SHP77 (cell line): ENCODE measurements around the gene TNNI2.

ENCODE experiments used
- DNase-seq, 2 experiments: peaks; one replicate each; lab custom pipeline; 2025; lab: John Stamatoyannopoulos, UW

Gene TNNI2

DNA sequence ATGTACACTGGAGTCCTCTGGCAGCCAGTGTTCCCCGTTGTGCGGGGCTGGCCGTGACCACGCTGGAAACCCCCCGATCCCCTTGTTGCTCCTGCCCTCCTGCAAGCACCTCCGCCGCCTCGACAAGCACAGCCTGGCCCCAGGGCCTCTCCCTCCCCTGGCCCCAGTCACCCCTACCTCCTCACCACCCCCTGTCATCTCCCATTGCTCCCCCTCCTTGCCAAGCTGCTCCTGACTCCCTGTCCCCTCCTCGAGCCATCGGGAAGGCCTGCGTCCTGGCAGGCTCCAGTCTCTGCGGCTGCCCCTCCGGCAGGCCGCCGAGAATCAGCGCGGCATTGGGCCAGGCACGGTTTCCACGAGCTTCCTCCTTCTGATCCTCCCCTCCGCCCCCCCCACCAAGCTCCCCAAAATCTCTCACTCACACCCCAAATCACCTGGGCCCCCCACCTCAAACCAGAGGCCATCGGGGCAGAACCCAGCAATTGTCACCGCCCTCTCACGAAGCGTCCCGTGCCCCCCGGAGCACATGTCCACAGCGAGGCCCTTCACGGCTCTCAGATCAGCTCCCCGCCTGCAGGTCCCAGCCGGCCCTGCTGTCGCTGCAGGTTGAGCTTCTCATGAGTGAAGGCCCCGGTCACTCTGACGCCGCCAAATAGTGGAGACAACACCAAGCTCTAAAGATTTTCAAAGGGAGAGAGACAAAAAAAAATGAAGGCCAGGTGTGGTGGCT is 8.4 kb downstream of the TNNI2 start:
- no peak for DNase-seq

DNA sequence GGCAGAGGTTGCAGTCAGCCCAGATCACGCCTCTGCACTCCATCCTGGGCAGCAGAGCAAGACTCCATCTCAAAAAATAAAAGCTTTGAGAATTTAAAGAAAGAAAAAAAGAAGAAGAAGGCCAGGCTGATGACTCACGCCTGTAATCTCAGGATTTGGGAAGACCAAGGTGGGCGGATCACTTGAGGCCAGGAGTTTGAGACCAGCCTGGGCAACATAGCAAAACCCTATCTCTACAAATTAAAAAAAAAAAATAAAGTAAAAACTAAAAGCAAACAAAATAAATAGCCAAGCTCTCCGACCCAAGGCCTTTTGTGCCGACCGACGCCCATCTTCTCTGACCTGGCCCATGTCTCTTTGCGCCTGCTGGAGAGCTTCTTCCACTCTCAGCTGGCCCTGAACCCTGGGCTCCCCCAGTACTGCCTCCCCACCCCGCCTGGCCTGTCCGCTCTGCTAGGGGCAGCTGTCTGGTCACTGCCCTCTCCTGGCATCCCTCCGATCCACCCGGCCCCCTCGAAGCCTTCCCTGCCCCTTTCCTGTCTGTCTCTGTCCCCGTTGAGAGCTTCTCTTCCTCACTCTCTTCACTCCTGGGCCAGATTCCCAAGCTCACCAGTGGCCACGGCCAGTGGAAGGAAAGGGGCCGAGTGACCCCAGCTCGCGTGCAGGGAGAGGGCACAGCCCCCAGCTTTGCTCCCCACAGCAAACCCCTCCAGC is 9.3 kb downstream of the TNNI2 start:
- no peak for DNase-seq

DNA sequence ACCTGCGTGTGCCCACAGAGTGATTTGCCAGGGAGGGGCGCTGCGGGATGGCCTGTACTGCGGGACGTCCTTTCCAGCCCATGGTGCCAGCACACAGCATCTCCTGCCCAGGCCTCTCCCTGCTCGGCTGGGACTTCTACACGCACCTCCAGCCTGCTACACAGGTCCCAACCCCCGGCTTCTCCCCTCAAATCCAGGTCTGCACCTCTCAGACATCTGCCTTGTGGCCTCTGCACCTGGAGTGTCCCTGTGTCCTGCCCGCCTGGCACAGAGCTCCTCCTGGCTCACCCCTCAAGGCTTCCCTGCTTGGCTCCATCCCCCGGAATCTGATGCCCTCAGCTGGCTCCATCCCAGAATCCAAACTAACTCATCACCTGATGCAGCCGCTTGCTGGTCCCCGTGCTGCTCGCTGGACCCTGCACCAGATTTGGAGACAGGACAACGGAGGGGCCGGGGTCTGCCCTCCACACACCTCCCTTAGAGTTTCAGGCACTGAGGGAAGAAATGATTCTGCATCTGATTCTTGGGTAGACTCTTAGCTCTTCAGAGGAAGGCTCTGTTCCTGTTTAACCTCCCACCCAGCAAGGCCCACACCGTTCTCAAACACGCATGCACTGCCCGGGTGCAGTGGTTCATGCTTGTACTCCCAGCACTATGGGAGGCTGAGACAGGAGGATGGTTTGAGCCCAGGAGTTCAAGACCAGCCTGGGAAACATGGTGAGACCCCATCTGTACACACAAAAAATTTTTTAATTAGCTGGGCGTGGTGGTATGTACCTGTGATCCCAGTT is 10.1 kb downstream of the TNNI2 start:
- no peak for DNase-seq

DNA sequence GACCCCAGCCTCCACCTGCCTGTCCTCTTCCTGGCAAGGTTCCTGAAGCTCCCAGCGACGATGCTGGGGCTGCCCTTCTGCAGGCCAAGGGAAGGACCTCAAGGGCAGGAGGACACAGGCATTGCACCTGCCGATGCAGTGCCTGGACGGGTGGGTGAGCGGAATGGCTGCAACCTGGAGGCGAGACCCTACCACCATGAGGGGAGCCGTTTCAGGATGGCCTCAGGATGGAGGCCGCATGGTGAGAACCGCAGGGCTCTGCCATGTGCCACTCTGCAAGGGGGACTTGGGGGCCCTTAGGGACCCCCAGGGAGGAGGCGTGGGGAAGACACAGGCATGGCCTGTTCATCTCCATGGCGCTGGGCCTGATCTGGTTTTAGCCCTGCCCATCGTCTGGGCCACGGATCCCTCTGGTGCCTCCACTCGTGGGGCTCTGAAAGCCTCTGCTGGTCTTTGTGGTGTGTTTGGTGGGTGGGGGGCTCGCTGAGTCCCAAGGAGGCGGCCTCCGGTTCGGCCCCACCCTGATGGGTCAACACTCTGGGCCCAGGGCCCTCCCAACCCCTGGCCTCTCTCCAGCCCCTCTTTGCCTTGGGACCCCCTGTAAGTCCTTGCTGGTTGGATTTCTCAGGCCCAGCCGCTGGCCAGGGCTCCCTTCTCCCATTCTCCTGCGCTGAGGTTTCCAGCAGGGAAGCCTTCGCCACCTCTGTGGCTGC is 12.8 kb downstream of the TNNI2 start:
- DNase-seq = no peak

DNA sequence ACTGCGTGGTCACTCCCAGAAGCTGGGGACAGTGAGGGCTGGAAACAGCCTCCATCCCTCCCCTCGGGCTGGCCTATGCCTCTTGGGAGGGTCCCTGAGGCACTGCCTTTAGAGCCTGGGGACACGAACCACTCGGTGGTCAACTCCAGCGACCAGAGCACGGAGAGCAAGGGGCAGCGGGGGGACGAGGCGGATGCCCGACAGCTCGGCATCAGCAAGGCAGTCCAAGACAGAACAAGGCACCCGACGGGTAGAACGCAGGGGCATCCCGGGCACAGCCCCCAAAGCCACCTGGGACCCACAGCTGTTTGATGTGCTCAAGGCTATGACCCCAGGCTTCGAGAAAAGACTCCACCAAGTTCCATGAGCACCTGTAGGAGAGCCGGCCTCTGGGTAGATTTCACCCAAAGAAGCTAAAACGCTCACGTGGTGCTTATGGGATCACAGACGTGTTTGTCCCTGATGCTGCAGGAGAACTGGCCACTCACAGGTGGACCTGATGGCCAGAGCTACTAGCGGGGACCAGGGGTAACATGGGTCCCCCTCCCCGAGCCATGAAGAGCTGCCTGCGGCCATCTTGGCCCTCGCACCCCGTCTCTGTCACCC is 13.6 kb downstream of the TNNI2 start:
- DNase-seq = no peak

DNA sequence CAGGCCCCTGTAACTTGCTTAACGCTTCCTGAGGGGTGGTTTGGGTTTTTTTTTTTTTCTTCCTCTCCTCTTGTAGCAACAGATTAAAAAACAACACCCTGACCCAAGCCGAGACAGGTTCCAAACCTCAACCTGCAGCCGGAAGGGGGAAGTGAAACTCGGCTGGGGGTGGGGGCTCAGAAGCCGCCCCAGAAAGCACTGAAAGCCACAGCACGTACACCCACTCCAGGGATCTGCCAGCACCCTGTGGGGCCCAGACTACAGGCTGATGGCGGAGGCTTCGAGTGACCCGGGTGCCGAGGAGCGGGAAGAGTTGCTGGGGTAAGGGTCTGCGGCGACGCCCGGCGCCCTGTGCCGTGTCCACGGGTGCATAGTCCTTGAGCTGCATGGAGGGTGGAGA is 14.1 kb downstream of the TNNI2 start, which contains the start of gene LSP1:
Gene LSP1, plus strand, starts transcription at position 208 of the 400 bp plus-strand sequence. Its CDS starts 61 bp downstream, at position 269.
- no peak for DNase-seq

DNA sequence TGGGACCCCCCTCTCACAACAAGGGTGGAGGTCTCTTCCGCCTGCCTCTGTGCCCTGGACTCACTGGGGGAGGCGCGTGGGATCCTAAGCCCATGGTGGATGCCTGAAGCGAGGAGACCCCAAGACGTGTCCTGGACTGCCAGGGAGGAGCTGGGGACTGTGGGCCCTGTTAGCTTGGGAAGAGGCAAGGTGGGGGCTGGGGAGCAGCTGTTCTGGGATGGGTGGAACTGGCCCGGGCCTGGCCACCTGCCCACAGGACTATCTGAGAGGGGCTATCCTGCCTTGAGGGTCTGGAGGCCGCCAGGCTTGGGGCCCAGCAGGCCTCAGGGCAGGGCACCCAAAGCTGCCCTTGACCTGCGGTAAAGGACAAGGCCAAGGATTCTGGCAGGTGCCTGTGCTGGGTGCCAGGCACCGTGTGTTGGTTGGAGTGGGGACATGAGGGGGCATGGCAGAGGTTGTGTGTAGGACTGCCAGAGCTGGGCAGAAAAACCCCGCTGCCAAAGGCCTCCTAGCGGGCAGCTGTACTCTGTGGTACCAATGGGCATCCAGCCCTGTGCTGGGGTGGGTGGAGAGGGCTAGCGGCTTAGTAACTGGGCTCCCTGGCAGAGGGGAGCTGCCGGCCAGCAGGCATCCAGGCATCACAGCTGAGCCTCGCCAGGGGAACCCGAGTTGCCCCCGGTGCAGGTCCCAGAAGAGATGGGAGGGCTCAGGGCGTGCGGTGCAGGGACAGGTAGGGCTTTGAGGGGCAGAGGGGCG is 14.8 kb downstream of the TNNI2 start:
- DNase-seq = no peak

DNA sequence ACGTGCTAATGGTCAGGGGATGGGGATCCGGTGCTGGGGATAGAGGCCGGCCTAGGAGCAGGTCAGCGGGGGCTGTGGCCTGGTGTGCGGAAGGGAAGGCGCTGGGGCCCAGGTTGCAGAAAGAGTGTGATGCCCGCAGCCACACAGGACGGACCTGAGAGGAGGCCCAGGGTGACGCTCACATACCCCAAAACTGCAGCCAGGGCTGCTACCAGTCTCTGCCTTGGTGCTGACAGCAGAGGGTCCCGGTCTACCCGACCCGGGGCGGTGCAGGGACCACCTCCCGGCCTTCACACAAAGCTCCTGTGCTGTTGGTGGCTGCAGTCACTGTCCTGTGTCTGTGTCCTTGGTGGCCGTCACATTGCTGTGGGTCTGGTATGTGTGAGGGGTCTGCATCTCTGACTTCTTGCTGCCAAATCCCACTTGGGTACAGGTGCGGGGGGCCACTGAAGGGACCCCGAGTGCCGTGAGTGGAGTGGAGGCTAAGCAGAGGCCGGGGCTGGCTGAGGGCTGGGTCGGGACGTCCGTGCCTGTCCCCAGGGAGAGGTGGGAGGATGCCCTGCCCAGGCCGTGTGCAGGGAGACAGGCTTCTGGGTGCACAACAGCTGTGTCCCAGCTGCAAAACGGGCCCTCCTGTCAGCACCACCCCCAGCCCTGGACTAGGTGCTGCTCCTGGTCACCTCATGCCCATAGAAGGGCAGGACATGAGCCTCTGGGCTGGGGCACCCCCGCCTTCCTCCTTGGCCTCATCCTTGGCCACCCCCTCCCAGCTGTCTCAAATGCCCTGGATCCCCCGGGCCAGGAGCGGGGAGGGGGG is 15.6 kb downstream of the TNNI2 start:
- DNase-seq = no peak

DNA sequence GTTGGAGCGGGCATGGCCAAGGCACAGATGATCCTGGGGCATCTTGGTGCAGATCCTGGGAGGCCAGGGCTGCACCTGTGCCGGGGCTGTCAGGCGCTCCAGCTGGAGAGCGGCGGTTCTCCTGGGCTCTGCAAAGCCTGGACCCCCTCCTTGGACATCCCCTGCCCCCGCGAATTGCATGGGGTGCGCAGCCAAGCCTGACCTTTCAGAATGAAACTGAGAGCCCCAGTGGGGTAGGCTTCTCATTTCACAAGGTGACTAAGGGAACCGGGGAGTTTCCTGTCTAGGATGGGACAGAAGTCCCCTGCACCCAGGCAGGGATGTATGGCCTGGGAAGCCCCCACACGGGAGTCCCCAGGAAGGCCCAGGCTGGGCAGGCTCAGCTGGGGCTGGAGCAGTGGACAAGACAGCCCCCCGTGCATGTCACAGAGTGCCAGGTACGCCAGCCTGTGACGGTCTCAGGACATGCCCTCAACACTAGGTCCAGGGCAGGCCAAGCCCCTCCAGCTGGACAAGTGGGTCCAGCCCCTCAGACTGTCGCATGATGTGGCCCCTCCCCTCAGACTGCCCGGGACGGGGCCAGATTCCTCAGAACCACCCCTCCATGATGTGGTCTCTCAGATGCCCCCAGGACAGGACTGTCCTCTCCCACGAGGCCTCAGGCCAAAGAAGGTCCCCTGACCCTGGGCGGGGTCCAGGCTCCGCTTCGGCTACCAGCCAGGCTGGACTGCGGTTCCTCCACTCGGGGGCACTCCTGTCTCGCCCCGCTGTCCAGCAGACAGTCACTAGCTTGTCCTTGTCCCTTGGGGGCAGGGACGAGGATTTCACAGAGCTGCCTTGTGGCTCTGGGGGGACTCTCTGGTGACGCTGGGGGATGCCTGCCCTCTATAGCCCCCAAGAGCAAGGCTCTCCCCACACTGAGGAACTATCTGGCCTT is 16.4 kb downstream of the TNNI2 start:
- no peak for DNase-seq

DNA sequence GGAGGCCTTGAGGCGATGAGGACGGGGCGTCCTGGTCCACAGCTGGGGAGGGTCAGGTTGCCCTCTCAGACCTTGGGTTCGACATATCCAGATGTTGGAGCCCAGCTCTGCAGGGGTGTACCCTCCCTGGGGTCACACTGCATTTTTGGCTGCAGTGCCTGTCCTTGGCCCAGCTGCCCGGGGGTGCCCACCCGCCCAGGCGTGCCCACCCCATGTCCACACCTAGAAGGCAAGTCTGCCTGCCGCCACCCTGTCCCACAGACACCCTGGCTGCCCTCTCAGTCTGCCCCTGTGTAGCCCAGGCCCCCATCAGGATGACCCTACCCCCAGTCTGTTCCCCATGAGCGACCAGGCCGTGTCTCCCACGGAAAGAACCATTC is 17.1 kb downstream of the TNNI2 start:
- no peak for DNase-seq

DNA sequence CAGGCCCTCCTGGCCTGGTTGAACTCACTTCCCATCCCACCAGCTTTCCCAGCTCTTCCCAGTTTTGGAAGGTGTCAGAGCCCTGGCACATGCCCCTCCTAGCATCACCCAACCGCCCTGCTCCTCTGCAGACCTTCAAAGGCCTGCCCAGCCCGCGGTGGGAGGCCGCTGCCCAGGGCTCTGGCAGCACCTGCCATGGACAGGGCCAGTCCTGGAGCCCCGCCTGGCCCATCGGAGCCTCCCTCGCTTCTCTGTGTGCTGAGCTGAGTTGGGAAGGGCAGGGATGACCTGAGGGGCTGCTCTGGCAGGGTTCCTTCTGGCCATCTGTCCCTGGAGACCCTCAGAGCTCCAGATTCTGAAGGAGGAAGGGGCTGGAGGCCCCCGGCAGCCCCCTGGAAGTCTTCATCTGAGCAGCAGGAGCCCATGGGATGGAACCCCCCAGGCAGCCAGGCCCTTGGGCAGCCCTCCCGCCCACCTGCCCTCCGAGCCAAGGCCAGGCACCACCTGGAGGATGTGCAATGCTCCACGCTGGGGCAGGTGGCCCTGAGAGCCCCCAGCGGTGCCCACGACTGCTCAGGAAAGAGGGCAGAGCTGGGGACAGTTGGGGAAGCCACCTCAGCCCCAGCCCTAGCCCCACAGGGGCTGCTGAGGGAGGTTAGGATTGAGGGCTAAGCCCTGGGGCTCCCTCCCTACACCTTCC is 17.7 kb downstream of the TNNI2 start:
- no peak for DNase-seq

DNA sequence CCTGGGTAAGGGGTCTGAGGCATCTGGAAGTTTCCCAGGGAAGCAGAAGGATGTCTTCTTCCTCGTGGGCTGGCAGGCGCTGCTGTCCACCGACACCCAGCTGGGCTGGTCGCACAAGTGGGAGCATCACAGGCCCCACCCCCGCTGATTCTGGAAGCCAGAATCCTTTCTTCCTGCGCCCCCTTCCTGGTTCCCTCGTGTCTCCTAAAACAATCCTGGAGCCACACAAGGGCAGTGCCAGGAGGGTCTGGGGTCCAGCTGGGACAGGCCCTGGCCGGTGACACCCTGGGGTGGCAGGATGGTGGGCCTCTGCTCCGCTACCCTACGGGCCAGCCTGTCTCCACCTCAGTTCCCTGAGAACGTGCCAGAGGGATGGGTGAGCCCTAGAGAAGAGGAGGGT is 18.3 kb downstream of the TNNI2 start:
- DNase-seq = no peak

DNA sequence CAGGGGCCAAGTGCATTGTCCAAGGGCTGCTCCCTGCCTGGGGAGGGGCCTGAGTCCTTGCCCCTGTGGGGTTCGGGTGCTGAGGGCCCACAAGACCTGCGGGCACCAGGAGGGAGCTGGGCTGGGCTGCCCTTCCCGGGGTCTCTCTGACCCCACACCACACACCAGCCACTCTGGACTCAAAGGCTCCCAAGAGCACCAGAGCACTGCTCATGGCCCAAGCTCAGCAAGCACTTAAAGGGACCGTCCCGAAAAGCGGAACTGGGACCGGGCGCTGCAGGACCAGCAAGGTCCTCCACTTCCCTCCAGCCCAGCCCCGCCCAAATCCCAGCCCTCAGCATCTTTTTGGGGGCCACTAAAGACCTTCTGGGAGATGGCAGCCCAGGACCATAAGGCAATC is 19.4 kb downstream of the TNNI2 start:
- no peak for DNase-seq

DNA sequence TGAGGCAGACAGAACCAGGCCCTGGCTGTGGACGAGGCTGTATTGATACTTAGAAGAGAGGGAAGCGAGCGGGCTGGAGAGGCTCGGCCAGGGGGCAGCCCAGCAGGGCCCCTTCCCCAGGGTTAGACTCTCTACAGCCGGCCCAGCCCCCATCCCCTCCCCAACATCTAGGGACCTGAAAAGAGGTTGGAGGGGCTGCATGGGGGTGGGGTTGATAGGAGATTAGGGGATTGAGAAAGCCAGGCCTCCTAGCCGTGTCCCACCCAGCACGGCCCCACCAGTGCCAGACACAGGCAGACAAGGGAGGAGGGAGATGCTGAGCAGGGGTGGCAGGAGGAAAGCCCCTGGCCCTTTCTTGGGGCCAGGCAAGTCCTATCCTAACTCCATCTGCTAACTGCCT is 19.8 kb downstream of the TNNI2 start:
- DNase-seq = no peak

DNA sequence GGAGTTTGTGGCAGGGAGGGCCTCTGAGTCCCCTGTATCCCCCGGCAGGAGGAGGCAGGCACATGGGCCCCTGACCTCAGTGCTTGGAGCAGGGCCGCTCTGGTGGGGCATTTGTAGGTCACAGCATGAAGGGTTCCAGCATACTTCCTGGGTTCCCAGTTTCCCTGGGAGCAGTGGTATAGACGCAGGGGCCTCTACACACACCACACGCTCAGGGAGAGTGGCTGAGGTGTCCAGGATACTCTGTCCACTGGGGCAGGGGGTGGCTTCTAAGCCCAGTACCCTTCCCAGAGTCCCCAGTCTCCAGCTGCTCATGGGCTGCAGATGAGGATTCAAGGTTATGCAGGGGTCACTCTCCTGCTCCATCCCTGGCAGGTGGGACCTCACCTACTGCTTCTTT is 20.2 kb downstream of the TNNI2 start:
- no peak for DNase-seq

DNA sequence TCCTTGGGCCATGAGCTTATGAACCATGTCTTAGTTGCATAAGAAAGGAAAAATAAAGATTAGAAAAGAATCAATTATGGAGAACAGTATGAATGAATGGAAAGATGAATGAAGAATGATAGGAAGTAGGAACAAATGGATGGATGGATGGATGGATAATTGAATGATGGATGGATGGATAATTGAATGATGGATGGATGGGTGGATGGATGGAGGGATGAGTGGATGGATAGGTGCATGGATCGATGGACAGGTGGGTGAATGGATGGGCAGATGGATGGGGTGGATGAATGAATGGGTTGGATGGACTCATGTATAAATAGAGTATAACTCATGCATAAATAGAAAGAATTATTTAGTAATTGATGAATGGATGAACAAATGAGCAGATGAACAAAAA is 21.3 kb downstream of the TNNI2 start:
- no peak for DNase-seq

DNA sequence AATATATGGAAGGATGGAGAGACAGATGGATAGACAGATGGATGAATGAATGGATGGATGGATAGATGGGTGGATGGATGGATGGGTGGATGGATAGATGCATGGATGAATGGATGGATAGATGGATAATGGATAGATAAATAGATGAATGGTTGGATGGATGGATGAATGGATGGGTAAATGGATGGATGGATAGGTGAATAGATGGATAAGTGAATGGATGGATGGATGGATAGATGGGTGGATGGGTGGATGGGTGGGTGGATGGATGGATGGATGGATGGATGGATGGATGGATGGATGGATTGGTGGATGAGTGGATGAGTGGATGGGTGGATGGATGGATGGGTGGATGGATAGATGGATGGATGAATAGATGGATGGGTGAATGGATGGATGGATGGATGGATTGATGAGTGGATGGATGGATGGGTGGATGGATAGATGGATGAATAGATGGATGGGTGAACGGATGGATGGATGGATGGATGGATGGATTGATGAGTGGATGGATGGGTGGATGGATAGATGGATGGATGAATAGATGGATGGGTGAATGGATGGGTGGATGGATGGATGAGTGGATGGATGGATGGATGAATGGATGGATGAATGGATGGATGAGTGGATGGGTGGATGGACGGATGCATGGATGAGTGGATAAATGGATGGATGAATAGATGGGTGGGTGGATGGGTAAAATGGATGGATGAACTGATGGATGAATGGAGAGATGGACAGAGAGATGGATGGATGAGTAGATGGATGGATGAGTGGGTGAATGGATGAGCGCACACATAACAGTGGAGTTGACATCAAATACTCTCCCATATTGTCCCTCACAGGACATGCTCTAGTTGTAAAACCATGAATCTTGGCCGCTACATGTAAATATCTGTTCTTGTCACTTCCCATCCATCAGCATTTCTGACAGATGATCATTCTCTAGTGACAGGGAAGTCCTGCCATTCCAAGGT is 22.9 kb downstream of the TNNI2 start:
- no peak for DNase-seq
